Psoas muscle (tissue), 8 donors: ENCODE measurements around the gene NPL. TPM values are rescaled to one million over a fixed set of nuclear protein-coding genes. Genes with fewer than 3 reads are reported as not detected.

Source experiments
- ATAC-seq, 4 donors: fragments of 200-7000 bp; cut with Tn5 transposase; one replicate each; pipeline ENCODE4 v1.9.1; 2020; ENCODE audit warnings: moderate library complexity in 3 of 4, mild to moderate bottlenecking in 2 of 4
- DNase-seq, 2 donors: peaks; one replicate each; pipeline ENCODE4 v3.0.0-alpha.2; 2020
- H3K27ac ChIP-seq: fragments of 200-600 bp; one replicate; pipeline ENCODE4 v1.8.0; 2022
- H3K27me3 ChIP-seq, 3 donors: fragments of 200-600 bp in 1 of 3; one replicate each; pipeline versions ENCODE4 v1.6.1 to v1.8.0; 2013 to 2022; ENCODE audit warnings: low read length in 2 of 3, mild to moderate bottlenecking in 2 of 3, moderate library complexity in 1 of 3; ENCODE audit not compliant: insufficient read depth in 3 of 3
- H3K36me3 ChIP-seq, 2 donors: fragments of 200-600 bp in 1 of 2; one replicate each; pipeline versions ENCODE4 v1.6.1 to v1.8.0; 2013 to 2022; ENCODE audit warnings: low read depth in 1 of 2, mild to moderate bottlenecking in 1 of 2, moderate library complexity in 1 of 2; ENCODE audit not compliant: insufficient read depth in 1 of 2
- H3K4me1 ChIP-seq: fragments of 200-600 bp; one replicate; pipeline ENCODE4 v1.8.0; 2022
- H3K4me3 ChIP-seq: fragments of 200-600 bp; one replicate; pipeline ENCODE4 v1.8.0; 2022; ENCODE audit warnings: mild to moderate bottlenecking
- H3K9me3 ChIP-seq: fragments of 200-600 bp; one replicate; pipeline ENCODE4 v1.8.0; 2022
- CTCF ChIP-seq: fragments of 200-600 bp; IDR thresholded peaks from one replicate; pipeline ENCODE4 v1.8.0; 2022; ENCODE audit warnings: antibody characterized with exemption
- WGBS, 3 donors: extraction: QIAGEN DNeasy Blood & Tissue Kit; methylation state at CpG; one replicate each; pipeline versions ENCODE4 v1.1.6 to v1.1.7; 2013; 5-methylcytosine and 5-hydroxymethylcytosine counted together
- intact Hi-C, 2 donors: fragments of 100-400 bp; cut with DNase I; formaldehyde crosslinking; loops; one replicate each; pipeline versions ENCODE4 v1.11.0 to v1.14.2; 2022
- polyA plus RNA-seq, 3 donors: library from polyadenylated mRNA; stranded (reverse); fragments of 200-250 nt; gene quantifications; one replicate each; pipeline ENCODE4 v1.2.3, GENCODE V29; 2013
- total RNA-seq, 4 donors: library from RNA; stranded (reverse); fragmentation: NEBNext Ultra II Directional in 2 of 4; extraction: Animal tissue kit (Norgen Biotek cat#: 25700) in 2 of 4; gene quantifications; one replicate each; pipeline versions ENCODE4 v1.2.1 to v1.2.4, GENCODE V29; 2021 to 2023
- donor health status: healthy with polysubstance abuse.
- donor health status: DM: no; HTN: no; CAD: no; lungs with moderate emphysema.
- donor health status: Bipolar disorder and iron deficiency.
- donor health status: healthy.
- donor health status: DM: yes; HTN: yes; CAD: no.
- donor health status: DM: no; HTN: no; CAD: no.
- donor health status: DM: no; HTN: no; CAD: no.
- donor health status: DM: yes; HTN: yes; CAD: no.

The NPL gene
- total and polyA plus RNA-seq, 7 donors = 2.2 to 6.7 (median 4.3) TPM

- intact Hi-C loops = no loop called here
- Histone ChIP-seq H3K27ac (no peak overlapping the region), H3K27me3 (no peaks in the 10 kb centered on the region), H3K9me3 (no peaks in the 10 kb centered on the region), H3K4me1 (peaks cover 19% of the 10 kb centered on the region), H3K36me3 (no peaks in the 10 kb centered on the region), H3K4me3 (no peak overlapping the region)
- WGBS, 3 donors = 95 to 99% (median 98%) methylated on average over 2 of the region's 2 CpGs
- ATAC-seq = no peak
- DNase-seq = no peak
- no peak for TF ChIP-seq CTCF
These were observed 23.5 kb upstream of the NPL start for GRCh38 chr1:182766050-182766449.

GRCh38 chr1:182766881-182767645 lies 22.5 kb upstream of the NPL start:
- DNase-seq (no peak), ATAC-seq (no peak)
- WGBS, 3 donors = 88 to 94% (median 89%) methylated on average over 4 of the region's 4 CpGs
- Histone ChIP-seq H3K4me3 (no peak overlapping the region), H3K36me3 (no peaks in the 10 kb centered on the region), H3K4me1 (peaks cover 16% of the 10 kb centered on the region), H3K27ac (no peak overlapping the region), H3K9me3 (no peaks in the 10 kb centered on the region), H3K27me3 (no peaks in the 10 kb centered on the region)
- intact Hi-C loops = no loop called here
- TF ChIP-seq CTCF = no peak

- no peaks in the 10 kb centered on the region for H3K36me3 ChIP-seq
- intact Hi-C loops = no loop called here
- H3K9me3 ChIP-seq = no peaks in the 10 kb centered on the region
- H3K4me1 ChIP-seq = peaks cover 14% of the 10 kb centered on the region
- 41 to 46% (median 43%) methylated on average over 2 of the region's 2 CpGs for WGBS, 3 donors
- TF ChIP-seq CTCF = no peak
- H3K27ac ChIP-seq = no peak overlapping the region
- DNase-seq (no peak), ATAC-seq (no peak)
- no peaks in the 10 kb centered on the region for H3K27me3 ChIP-seq
- no peak overlapping the region for H3K4me3 ChIP-seq
These were observed 20.6 kb upstream of the NPL start for GRCh38 chr1:182768963-182769362.

- Histone ChIP-seq H3K27me3 (no peaks in the 10 kb centered on the region), H3K9me3 (no peaks in the 10 kb centered on the region), H3K36me3 (no peaks in the 10 kb centered on the region), H3K4me1 (peaks cover 14% of the 10 kb centered on the region), H3K4me3 (no peak overlapping the region), H3K27ac (peak overlapping the region; percentile 25)
- no peak for DNase-seq
- intact Hi-C loops = no loop called here
- WGBS, 3 donors = 6 to 12% (median 9%) methylated on average over 2 of the region's 2 CpGs
- no peak for TF ChIP-seq CTCF
- ATAC-seq = peak; percentile 66 to 95 (median 80)
These were observed 19.3 kb upstream of the NPL start for GRCh38 chr1:182770232-182770631.
